Measurements from ENCODE around the gene COQ10B. TPM values are rescaled to one million over a fixed set of nuclear protein-coding genes. Genes with fewer than 3 reads are reported as not detected.
"Not testable (repeated sequence)": the region's sequence is repeated elsewhere in the genome, so short reads cannot be mapped to it uniquely, and the experiment has no call there.

COQ10B gene
- 10.3 TPM for polyA plus RNA-seq (ENCODE audit: insufficient read length)

- peak; percentile 100 for DNase-seq (ENCODE audit: low read depth)
Measured at GRCh38 chr2:197453123-197453913, at the start of gene COQ10B. TSS of gene COQ10B (plus strand) at chr2:197453552. CDS start at chr2:197453561, 9 bp downstream.

DNA sequence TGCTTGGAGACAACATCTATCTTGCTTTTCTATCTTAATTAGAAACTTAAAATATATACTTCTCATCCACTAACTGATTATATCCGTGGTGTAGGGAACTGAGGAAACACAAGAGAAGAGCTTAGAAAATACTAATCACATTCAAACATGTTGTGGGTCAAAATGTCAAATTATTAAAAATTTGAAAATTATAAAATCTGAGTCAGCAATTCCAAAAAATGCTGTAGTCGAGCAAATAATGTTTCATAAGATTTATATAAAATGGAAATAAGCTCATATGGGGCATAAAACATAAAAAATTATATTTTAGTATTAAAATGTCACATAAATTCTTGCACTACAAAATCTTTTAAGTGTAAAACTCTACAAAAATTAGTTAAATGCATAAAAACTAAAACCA lies 47.8 kb upstream of the COQ10B start:
- DNase-seq (ENCODE audit: low read depth): no peak

GRCh38 chr2:197414039-197414438 lies 39.3 kb upstream of the COQ10B start:
- no peak for DNase-seq (ENCODE audit: low read depth)

- no peak for DNase-seq (ENCODE audit: low read depth)
Measured at GRCh38 chr2:197414515-197414914, 38.8 kb upstream of the COQ10B start.

GRCh38 chr2:197416268-197416667 lies 37.1 kb upstream of the COQ10B start:
- no peak for DNase-seq (ENCODE audit: low read depth)

GRCh38 chr2:197419438-197419837 lies 33.9 kb upstream of the COQ10B start:
- no peak for DNase-seq (ENCODE audit: low read depth)

DNA sequence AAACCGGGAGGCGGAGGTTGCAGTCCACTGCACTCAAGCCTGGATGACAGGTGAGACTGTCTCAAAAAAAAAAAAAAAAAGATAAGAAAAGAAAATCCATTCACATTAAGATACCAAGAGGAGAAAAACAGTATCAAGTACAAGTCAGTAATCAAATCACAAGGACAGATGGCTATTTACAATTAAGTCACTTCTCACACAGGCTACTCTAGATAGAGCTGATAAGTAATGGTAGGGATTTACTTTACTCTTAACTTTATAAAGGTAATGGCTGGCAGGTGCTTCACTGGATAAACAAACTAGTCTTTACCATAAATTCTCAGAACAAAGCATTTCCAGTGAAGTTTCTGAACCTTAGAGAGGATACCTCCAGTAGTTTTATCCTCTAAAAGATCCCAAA lies 30.0 kb upstream of the COQ10B start:
- no peak for DNase-seq (ENCODE audit: low read depth)

GRCh38 chr2:197425550-197425949 lies 27.8 kb upstream of the COQ10B start:
- no peak for DNase-seq (ENCODE audit: low read depth)

- DNase-seq (ENCODE audit: low read depth): no peak
Measured at GRCh38 chr2:197426723-197427603, 26.4 kb upstream of the COQ10B start.

- DNase-seq (ENCODE audit: low read depth): no peak
Measured at GRCh38 chr2:197427986-197428385, 25.4 kb upstream of the COQ10B start.

GRCh38 chr2:197431858-197432257 lies 21.5 kb upstream of the COQ10B start:
- DNase-seq (ENCODE audit: low read depth): no peak

DNA sequence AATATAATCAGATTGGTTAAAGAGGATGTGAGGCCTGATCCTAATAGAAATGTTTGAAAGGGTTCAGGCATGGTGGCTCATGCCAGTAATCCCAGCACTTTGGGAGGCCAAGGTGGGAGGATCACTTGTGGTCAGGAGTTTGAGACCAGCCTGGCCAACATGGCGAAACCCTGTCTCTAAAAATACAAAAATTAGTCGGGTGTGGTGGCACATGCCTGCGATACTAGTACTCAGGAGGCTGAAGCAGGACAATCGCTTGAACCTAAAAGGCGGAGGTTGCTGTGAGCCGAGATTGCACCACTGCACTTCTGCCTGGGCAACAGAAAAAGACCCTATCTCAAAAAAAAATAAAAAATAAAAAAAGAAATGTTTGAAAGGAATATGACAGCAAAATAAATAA lies 20.8 kb upstream of the COQ10B start:
- DNase-seq (ENCODE audit: low read depth): not testable (repeated sequence)

- DNase-seq (ENCODE audit: low read depth): no peak
Measured at GRCh38 chr2:197433780-197434438, 19.4 kb upstream of the COQ10B start.

DNA sequence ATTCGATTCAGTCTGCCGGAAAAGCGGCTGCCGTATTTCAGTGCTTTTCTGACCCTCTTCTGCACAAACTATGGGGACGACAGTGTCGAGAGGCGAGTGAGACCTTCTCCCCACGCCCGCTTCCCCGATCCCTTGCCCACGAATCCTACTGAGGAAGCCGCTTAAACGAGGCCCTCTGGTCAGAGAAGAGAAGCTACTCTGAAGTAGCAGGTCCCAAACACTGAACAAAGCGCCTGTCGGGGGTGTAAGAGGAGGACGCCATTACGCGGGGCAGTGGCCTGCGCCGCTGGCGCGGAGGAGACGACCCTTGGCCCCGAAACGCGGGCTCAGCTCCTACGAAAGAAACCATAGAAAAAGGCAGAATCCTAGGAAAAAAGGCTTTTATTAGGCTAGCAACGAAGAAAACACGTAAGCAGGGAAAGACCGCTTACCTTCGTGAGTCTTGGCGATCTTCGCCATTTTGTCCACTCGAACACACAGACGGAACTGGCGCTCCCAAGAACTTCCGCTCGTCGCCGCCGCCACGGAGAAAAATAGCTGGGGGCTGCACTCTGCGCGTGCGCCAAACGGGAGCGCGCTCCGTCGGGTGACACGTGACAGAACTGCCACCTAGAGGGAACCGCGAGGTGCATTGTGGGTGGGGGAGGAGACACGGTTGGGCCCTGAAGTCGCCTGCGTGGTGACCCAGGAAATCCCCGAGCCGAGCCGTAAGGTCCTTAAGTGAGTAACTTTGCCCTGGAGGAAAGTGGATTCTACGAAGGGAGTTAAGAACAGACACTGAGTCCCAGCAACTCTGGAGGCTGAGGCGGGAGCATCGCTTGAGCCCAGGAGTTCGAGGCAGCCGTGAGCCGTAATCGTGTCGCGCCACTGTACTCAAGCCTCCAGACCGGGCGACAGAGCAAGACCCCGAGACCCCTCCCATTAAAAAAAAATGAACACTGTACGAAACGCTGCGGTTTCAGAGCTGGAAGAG lies 18.5 kb upstream of the COQ10B start, which contains the start of gene SF3B1:
Gene SF3B1, minus strand, starts transcription at position 488 of the 973 bp plus-strand sequence. Its CDS starts 29 bp downstream, at position 459.
- peak; percentile 94 for DNase-seq (ENCODE audit: low read depth)

- DNase-seq (ENCODE audit: low read depth): no peak
Measured at GRCh38 chr2:197435598-197436420, 17.5 kb upstream of the COQ10B start.

- DNase-seq (ENCODE audit: low read depth): no peak
Measured at GRCh38 chr2:197437380-197437779, 16.0 kb upstream of the COQ10B start.

DNA sequence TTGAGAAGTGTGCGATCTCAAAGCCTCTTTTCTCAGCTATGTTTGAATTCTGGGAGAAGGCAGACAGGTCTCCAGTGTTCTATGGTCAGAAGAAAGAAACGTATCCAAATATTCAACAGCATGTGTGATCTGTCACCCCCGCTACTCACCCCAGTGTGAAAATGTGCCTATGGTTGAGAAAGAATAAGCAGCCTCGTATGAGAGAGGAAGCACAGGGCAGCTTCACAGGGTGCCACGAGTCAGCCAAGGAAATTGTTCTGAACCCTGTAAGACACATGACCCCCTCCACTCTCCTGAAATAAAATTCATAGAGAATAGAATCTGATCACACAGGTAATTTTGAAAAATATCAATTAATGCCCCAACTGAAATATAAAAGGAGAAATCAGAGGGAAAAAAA lies 10.5 kb upstream of the COQ10B start:
- DNase-seq (ENCODE audit: low read depth): no peak

- no peak for DNase-seq (ENCODE audit: low read depth)
Measured at GRCh38 chr2:197445746-197446145, 7.6 kb upstream of the COQ10B start.

- no peak for DNase-seq (ENCODE audit: low read depth)
Measured at GRCh38 chr2:197446844-197447243, 6.5 kb upstream of the COQ10B start.

GRCh38 chr2:197450465-197450864 lies 2.9 kb upstream of the COQ10B start:
- no peak for DNase-seq (ENCODE audit: low read depth)
